Mucosa of descending colon (tissue), 3 donors: ENCODE results near the gene SRBD1. TPM values are rescaled to one million over a fixed set of nuclear protein-coding genes. Genes with fewer than 3 reads are reported as not detected.

Experiments used
- ATAC-seq: fragments of 200-7000 bp; cut with Tn5 transposase; one replicate; pipeline ENCODE4 v1.9.1; 2020; ENCODE audit warnings: mild to moderate bottlenecking, moderate library complexity
- DNase-seq, 3 donors: peaks; one replicate each; pipeline ENCODE4 v3.0.0-alpha.2; 2020
- H3K36me3 ChIP-seq: fragments of 200-600 bp; one replicate; pipeline ENCODE4 v1.8.0; 2021; ENCODE audit warnings: low read depth, mild to moderate bottlenecking
- H3K4me1 ChIP-seq: fragments of 200-600 bp; one replicate; pipeline ENCODE4 v1.8.0; 2021; ENCODE audit warnings: low read depth, mild to moderate bottlenecking
- H3K4me3 ChIP-seq: fragments of 200-600 bp; one replicate; pipeline ENCODE4 v1.8.0; 2021; ENCODE audit warnings: mild to moderate bottlenecking
- H3K9me3 ChIP-seq: fragments of 200-600 bp; one replicate; pipeline ENCODE4 v1.8.0; 2021; ENCODE audit warnings: mild to moderate bottlenecking
- intact Hi-C, 2 donors: fragments of 100-400 bp; cut with DNase I in 1 of 2; cut with micrococcal nuclease in 1 of 2; formaldehyde crosslinking; loops; one replicate each; pipeline versions ENCODE4 v1.11.0 to v1.11.1; 2022; cut with DNase I, micrococcal nuclease
- long read RNA-seq, 2 donors: library from polyadenylated mRNA; unstranded; transcript quantifications; one replicate each; pipeline ENCODE4 v2.0.0, GENCODE V29; 2019 to 2021
- total RNA-seq, 3 donors: library from RNA; stranded (reverse); fragmentation: NEBNext Ultra II Directional in 2 of 3; extraction: Animal tissue kit (Norgen Biotek cat#: 25700) in 2 of 3; gene quantifications; one replicate each; pipeline versions ENCODE4 v1.2.1 to v1.2.4, GENCODE V29; 2021 to 2023
- TF ChIP-seq, protein P1 (sequence below): fragments of 200-600 bp; IDR thresholded peaks from one replicate; pipeline ENCODE4 v1.8.0; 2022; ENCODE audit warnings: antibody characterized with exemption, mild to moderate bottlenecking
- donor health status: DM: no; HTN: no; CAD: no; lungs with moderate emphysema.
- donor health status: DM: no; HTN: no; CAD: no.
- donor health status: DM: no; HTN: yes; CAD: no.

Gene SRBD1, protein sequence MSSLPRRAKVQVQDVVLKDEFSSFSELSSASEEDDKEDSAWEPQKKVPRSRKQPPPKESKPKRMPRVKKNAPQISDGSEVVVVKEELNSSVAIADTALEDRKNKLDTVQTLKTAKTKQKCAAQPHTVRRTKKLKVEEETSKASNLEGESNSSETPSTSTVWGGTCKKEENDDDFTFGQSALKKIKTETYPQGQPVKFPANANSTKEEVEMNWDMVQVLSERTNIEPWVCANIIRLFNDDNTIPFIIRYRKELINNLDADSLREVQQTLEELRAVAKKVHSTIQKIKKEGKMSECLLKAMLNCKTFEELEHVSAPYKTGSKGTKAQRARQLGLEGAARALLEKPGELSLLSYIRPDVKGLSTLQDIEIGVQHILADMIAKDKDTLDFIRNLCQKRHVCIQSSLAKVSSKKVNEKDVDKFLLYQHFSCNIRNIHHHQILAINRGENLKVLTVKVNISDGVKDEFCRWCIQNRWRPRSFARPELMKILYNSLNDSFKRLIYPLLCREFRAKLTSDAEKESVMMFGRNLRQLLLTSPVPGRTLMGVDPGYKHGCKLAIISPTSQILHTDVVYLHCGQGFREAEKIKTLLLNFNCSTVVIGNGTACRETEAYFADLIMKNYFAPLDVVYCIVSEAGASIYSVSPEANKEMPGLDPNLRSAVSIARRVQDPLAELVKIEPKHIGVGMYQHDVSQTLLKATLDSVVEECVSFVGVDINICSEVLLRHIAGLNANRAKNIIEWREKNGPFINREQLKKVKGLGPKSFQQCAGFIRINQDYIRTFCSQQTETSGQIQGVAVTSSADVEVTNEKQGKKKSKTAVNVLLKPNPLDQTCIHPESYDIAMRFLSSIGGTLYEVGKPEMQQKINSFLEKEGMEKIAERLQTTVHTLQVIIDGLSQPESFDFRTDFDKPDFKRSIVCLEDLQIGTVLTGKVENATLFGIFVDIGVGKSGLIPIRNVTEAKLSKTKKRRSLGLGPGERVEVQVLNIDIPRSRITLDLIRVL
- 10 to 100 TPM; 17.2 to 20.9 (median 17.3) TPM for total RNA-seq
- long read RNA-seq, donor 1, partial matches to known transcripts, result 0 of 10 reads
- long read RNA-seq, donor 1, other reads (novel, unspliced or antisense), result 6 of 10 reads
- long read RNA-seq, donor 2, partial matches to known transcripts, result 8 of 14 reads
- long read RNA-seq, donor 2, other reads (novel, unspliced or antisense), result 6 of 14 reads

DNA sequence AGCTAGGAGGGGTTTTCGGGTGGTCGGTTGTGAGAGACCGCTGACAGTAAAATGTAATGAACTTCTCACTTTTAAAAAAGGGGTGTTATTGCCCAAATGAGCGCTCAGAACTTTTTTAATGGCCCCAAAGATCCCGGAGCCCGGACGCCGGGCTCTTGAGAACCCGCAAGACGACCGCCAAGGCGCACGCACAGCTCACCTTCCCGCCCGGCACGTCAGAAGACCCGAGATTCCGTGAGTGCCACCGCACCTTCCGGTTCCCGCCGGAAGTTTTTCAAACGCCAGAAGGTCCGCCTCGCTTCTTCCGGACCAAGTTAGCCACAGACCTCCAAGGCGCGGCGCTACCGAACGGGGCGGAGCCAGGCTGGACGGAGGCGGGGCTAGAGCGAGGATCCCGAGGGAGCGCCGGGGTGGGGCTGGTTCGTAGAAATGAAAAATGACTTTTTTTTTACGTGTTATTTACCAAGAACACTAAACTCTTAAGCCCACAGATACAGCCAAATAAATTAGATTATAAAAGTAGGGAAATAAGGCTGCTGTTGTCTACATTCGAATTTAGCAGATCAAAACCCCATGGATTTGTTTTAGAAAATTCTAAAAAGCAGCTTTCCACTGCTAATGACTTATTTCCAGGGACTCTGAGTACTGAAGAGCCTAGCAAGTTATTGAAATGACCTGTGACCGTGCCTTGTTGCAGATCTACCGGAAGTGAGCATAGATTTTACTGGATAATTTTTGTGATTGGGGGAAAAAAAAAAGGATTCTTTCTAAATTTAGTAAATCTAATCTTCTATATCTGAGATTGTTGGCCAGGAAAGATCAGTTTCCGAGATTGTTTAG lies at the start of gene SRBD1:
Gene SRBD1 (minus strand): TSS at position 248 of the 840 bp plus-strand sequence. CDS start 5,826 bp downstream, outside the sequence.
- ATAC-seq (peak; percentile 98), DNase-seq (peak; percentile 97 to 99 (median 98))
- TF ChIP-seq, protein P1, sequence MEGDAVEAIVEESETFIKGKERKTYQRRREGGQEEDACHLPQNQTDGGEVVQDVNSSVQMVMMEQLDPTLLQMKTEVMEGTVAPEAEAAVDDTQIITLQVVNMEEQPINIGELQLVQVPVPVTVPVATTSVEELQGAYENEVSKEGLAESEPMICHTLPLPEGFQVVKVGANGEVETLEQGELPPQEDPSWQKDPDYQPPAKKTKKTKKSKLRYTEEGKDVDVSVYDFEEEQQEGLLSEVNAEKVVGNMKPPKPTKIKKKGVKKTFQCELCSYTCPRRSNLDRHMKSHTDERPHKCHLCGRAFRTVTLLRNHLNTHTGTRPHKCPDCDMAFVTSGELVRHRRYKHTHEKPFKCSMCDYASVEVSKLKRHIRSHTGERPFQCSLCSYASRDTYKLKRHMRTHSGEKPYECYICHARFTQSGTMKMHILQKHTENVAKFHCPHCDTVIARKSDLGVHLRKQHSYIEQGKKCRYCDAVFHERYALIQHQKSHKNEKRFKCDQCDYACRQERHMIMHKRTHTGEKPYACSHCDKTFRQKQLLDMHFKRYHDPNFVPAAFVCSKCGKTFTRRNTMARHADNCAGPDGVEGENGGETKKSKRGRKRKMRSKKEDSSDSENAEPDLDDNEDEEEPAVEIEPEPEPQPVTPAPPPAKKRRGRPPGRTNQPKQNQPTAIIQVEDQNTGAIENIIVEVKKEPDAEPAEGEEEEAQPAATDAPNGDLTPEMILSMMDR, result no peak
- intact Hi-C loops, result no loop called here
- Histone ChIP-seq H3K4me1 (peaks cover 3% of the 10 kb centered on the region), H3K9me3 (no peaks in the 10 kb centered on the region), H3K4me3 (peak within 1 kb of the TSS; percentile 88), H3K36me3 (no peaks in the 10 kb centered on the region)

DNA sequence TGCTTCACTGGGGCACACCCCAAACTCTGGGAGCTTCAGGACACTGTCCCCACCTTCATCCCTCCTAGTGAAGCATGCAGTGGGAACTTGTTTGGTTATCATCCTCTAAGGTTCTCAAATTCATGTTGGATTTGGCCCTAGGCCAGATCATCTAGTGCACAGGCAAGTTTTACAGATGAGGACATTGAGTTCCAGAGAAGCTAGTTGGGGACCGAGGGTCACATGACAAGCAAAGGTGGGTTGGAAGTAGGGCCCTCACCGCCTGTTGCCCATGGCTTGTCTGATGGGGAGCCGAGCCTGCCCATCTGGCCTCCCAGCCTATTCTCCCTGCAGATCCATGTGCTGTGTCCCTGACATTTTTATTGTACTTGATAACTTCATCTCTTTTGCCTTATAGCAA lies 43.2 kb upstream of the SRBD1 start:
- ATAC-seq (no peak), DNase-seq (no peak)
- H3K4me3 ChIP-seq, result no peak overlapping the region
- H3K4me1 ChIP-seq, result peaks cover 10% of the 10 kb centered on the region
- intact Hi-C loops, result loop anchor here in 1 of 2 donors (5.0 kb wide), 1 partner anchor 118 kb away; no protein-coding TSS in a partner anchor
- TF ChIP-seq, protein P1, result no peak
- H3K36me3 ChIP-seq, result no peaks in the 10 kb centered on the region
- no peaks in the 10 kb centered on the region for H3K9me3 ChIP-seq

DNA sequence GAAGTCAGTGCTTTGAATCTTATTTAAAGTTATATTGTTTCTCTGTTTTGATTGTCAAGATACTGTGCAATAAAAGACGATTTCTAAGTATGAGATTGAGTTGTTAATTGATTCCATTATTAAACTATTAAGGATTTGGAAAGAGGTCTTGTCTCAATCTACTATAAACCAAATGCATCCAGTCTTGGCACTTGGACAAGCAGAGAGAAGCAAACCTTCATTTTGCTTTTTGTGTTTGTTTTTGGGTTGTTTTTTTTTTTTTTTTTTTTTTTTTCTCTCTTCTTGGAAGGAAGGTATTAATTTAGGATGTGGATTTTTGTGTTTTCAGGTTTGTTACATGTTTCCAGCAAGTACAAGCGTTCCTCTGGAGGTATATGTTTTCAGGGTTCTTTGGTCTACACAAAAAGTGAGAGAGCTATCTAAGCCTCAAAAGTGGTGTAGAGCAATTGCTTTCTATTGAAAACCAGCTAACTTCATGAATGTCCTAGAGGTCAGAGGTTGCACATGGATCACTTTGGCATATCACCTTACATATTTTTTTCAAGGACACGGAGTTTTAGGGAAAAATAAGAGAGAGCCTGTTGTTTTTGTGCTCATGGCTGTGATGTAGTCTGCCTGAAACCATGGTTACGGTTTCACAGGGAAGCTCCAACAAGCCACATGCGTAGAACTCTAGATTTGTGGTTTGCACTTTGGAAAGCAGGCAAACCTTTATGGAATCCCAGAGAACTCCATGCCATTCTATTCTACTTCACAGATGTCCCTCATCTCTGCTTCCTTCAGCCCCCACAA lies 42.3 kb upstream of the SRBD1 start:
- H3K4me3 ChIP-seq, result no peak overlapping the region
- TF ChIP-seq, protein P1, result no peak
- no peaks in the 10 kb centered on the region for H3K9me3 ChIP-seq
- no peaks in the 10 kb centered on the region for H3K36me3 ChIP-seq
- ATAC-seq (no peak), DNase-seq (no peak)
- intact Hi-C loops, result loop anchor here in 1 of 2 donors (5.0 kb wide), 1 partner anchor 119 kb away; no protein-coding TSS in a partner anchor
- H3K4me1 ChIP-seq, result peaks cover 17% of the 10 kb centered on the region

DNA sequence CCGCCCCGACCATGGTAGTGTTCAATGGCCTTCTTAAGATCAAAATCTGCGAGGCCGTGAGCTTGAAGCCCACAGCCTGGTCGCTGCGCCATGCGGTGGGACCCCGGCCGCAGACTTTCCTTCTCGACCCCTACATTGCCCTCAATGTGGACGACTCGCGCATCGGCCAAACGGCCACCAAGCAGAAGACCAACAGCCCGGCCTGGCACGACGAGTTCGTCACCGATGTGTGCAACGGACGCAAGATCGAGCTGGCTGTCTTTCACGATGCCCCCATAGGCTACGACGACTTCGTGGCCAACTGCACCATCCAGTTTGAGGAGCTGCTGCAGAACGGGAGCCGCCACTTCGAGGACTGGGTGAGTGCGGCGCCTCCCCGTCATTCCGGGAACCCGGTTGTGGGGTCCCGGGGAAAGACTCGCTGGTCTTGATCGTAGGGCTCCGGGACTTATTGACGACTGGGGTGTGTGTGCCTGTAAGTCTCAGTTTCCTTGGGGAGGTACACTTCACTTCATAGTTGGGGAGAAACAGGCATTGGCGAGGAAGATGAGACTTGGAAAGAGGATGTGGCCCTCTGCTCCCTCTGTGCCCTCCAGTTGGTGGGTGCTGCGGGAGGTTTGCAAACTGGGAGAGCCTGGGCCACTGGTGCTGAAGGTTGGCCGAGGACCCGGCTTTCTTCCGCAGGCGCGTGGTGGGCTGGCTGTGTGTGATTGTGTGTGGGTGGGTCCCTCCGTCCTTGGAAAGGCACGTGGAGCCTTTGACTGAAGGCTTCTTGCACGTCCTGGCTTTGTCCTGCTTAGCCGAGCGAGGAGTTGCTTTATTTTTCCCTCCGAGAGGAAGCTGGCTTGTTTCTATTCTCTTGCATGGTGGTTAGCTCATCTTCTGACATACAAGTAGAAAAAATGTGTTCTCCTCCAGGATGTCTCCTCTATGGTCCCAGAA lies 41.3 kb upstream of the SRBD1 start:
- H3K9me3 ChIP-seq, result no peaks in the 10 kb centered on the region
- H3K4me3 ChIP-seq, result peak overlapping the region; percentile 72
- intact Hi-C loops, result loop anchor here in 1 of 2 donors (5.0 kb wide), 1 partner anchor 120 kb away; no protein-coding TSS in a partner anchor
- DNase-seq (peak; percentile 43 to 68 (median 60)), ATAC-seq (no peak)
- H3K36me3 ChIP-seq, result no peaks in the 10 kb centered on the region
- TF ChIP-seq, protein P1, result no peak
- peaks cover 23% of the 10 kb centered on the region for H3K4me1 ChIP-seq
